C4-2B (cell line): ENCODE measurements around the gene CARHSP1.

Experiments used
- H3K27ac ChIP-seq: fragments of 450-650 bp; 2 replicates; pipeline ENCODE4 v1.5.1; 2017
- CTCF ChIP-seq: fragments of 450-650 bp; conservative IDR thresholded peaks from 2 replicates; pipeline ENCODE4 v1.5.1; 2017; ENCODE audit warnings: mild to moderate bottlenecking
- ZFX ChIP-seq: fragments of 450-650 bp; IDR thresholded peaks from 2 replicates; pipeline ENCODE4 v1.6.1; 2017

The CARHSP1 gene

DNA sequence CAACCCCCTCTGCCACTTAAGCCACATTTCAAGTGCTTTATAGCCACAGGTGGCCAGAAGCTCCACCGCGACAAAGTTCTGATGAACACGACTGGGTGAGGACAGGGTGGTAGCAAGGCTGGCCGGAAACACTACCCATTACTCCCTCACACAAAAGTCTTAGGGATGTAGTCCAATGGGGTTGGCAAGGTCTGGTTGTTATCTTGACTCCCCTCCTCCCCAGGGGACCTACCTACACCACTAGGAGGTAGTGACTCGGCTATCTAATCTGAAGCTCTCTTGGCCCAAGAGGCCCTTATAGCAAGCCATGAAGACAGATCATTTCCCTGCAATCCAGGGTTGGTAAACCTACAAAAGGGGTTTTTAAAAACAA lies 21.7 kb upstream of the CARHSP1 start:
- no peak for TF ChIP-seq ZFX
- no peak for TF ChIP-seq CTCF
- H3K27ac ChIP-seq: no peak overlapping the region

DNA sequence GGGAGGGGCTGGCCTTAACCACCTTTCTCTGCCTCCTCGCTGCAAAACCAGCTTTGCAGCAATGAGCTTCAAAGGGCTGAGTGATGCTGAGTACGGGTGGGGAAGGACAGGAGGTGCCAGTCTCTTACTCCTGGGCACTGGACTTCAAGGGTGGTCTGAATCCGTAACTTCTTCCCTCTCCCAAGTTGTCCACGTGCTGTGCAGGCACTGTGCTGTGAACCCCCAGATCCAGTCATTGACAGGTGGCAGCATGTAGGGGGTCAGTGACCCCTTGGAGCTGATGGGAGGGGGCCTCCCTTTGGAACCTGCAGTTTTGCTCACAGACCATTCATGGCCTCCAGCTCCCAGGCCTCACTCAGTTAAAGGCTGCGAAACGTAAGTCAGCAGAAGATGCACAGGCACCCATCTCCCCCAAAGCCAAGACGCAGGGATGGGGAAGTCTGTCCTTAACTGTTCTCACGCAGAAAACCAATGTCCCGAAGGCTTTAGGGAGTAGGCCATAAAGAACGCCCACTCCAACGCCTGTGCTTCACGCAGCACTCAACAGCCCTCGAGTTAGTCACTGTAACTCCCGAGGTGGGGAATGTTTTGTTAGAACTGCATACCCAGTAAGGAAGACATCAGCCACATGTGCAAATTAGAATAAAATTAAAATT lies 21.2 kb upstream of the CARHSP1 start:
- H3K27ac ChIP-seq: no peak overlapping the region
- no peak for TF ChIP-seq ZFX

DNA sequence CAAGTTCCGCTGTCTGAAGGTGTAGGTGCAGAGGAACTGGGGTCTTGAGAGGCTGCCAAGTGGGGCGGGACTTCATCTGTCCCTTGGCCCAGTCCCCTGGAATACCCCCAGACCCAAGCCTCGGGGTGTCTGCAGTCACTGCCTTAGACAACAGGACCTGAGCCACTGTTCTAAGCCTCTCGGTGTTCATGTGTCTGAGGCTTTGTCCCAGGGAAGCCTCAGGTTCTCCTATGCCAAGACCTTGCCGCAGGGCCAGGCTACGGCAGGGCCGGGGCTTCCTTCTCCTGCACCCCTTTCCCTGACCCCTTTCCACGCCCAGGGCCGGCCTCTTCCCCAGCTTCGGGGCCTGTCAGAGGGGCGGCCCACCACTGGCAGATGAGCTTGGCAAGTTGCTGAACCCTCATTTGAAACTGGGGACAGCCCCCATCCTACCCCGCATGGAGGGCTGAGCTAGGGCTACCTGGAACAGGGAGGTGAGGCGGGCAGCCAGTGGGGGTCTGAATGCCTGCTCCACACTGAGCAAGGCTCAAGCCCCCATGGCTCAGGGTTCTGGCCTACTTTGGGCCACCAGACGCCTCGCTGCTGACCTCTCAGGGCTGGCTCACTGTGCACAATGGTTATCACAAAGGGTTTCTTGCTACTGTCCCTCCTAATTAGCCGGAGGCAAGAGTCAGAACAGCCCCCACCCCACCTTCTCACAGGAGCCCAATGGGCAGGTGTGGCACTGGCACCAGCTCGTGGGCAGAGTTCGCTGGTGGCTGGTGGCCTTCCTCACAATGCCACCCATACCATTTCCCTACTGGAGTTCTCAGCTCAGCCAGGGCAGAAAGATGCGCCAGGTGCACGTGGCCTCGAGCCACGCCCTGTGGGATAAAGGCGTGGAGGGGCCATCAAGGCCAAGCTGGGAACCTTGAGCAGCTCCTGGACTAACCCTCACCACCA lies 20.4 kb upstream of the CARHSP1 start:
- H3K27ac ChIP-seq: no peak overlapping the region
- no peak for TF ChIP-seq CTCF
- no peak for TF ChIP-seq ZFX

DNA sequence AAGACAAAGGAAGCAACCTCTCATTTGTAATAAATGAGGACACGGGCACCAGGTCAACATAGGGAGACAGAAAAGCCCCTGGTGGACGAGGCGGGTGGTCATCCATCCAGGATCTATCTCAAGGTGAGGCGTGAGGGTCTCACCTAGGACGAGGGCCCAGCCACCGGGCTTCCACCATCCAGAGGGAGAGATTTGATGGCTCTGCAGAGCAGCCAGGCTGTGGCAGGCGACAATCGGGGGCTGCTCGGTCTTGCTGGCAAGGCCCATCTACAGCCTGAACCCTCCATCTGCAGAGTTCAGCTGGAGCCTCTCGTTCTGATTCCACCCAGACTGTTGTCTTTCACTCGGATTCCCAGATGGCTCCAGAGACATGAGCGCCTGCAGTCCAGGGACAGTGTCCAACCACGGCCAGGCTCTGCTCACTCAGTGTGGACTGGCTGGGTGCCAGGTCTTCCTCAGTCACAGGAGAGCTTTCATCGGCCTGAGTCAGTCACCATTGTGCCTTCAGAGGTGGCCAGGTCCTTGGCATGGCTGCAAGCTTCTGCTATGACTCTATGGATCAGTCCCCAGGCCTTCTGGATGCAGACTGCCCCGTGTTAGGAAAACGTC lies 19.2 kb upstream of the CARHSP1 start:
- TF ChIP-seq ZFX: no peak
- TF ChIP-seq CTCF: no peak
- no peak overlapping the region for H3K27ac ChIP-seq

GRCh38 chr16:8887431-8887765 lies 18.6 kb upstream of the CARHSP1 start:
- H3K27ac ChIP-seq: no peak overlapping the region
- TF ChIP-seq CTCF (no peak), ZFX (no peak)

DNA sequence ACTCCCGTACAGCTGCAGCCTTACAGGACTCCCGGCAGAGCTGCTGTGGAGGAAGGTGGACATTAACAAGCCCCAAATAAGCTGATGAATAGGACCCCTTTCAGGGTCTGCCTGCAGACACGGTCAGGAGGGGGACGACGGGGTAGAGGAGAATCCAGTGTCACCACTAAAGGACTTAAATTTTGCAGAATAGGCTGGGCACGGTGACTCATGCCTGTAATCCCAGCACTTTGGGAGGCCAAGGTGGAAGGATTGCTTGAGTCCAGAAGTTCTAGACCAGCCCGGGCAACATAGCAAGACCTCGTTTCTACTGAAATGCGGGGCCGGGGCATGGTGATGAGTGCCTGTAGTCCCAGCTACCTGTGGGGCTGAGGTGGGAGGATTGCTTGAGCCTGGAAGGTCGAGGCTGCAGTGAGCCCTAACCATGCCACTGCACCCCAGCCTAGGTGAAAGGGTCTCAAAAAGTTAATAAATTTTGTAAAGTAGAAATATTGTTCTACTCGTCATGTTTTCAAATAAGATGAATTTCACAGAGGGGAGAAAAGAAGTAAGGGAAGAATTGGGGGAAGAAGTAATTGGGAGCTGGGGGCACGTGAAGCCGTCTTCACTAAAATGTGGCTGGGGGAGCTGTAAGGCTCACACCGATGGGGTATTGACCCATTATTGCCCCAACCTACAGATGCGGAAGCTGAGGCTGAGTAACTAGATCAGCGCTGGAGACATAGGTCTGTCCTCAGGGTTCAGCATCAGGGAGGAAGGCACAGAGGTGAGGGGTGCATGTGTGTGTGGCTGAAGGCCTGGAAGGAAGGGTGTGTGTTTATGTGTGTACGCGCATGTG lies 18.0 kb upstream of the CARHSP1 start:
- no peak for TF ChIP-seq CTCF
- TF ChIP-seq ZFX: no peak
- H3K27ac ChIP-seq: no peak overlapping the region

DNA sequence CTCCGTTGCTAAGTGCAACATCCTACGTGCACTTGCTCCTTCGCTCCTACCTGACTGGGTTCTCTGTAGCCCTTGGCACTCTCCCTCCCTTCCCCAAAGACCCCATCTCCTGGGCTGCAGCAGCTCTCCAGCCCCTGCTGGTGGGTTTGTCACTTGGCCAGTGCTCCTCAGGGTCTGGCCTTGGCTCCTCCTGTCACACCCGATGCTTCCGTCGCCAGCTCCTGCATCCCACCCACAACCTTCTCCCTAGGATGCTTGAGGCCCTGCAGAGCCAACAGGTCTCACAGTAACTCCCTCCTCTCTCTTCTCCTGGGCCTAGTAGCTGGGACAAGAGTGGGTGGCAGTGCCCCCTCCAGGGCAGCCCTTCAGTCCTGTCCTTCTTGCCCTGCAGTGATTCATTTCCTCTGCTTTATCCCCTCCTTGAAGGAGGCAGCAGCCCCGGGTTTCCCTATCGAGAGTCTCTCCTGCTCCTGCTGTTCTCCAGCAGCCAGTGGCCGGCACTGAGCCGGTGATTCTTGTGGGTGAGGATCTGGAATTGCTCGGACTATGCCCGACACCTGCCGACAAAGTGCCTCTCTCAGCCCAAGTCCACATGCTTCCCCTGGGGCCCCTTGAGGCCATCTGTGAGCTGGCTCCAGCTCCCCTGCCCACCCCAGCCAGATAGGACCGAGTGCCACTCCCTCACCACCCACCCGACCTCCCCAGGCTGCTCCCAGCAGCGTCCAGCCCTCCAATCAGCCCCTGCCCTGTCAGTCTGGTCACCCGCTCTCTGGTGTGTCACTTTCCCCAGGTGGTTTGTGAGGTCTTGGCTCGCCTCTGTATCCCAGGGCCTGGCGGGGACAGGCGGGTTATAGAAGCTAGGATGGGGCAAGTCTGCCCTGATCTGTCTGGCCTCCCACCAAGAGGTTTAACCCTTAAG lies 17.1 kb upstream of the CARHSP1 start:
- TF ChIP-seq CTCF (no peak), ZFX (no peak)
- no peak overlapping the region for H3K27ac ChIP-seq
